HCT116 (cell line): ENCODE measurements around the gene MCOLN3. TPM values are rescaled to one million over a fixed set of nuclear protein-coding genes. Genes with fewer than 3 reads are reported as not detected.

Source experiments
- ATAC-seq: fragments of 200-7000 bp; cut with Tn5 transposase; 2 replicates; pipeline ENCODE4 v1.9.1; 2020; ENCODE audit warnings: mild to moderate bottlenecking, moderate library complexity
- BruUV-seq: library from RNA; stranded (reverse); fragments of 400-500 nt; replicated peaks from 2 replicates; lab custom pipeline; 2021; lab: Mats Ljungman, UMichigan
- CTCF ChIA-PET: fragments of 300-600 bp; sonication (Branson Sonifier 250); formaldehyde crosslinking; loops from one replicate; lab custom pipeline; 2021; ENCODE audit warnings: antibody characterized with exemption; lab: Charles Lee
- POLR2A ChIA-PET: fragments of 300-600, 350-600 bp; sonication (Branson Sonifier 250); formaldehyde crosslinking; loops from one replicate; lab custom pipeline; 2021; ENCODE audit warnings: antibody characterized with exemption; lab: Charles Lee
- RAD21 ChIA-PET, 2 experiments: fragments of 300-600 bp; sonication (Branson Sonifier 250); formaldehyde crosslinking; loops; one replicate each; lab custom pipeline; 2023; ENCODE audit warnings: low total read pairs in 2 of 2; ENCODE audit not compliant: uncharacterized antibody in 2 of 2, unreplicated experiment in 2 of 2, low non-redundant PET in 1 of 2; lab: Charles Lee
- DNase-seq: peaks from one replicate; pipeline ENCODE4 v3.0.0-alpha.2; 2010; ENCODE audit warnings: low read depth, low spot score
- H2AFZ ChIP-seq: fragments of 200-600 bp; shearing (Covaris generic), sonication (generic); 2 replicates; pipeline ENCODE4 v1.6.1; 2017; ENCODE audit warnings: low read depth, mixed run types, mixed read lengths, antibody characterized with exemption, low read length; ENCODE audit not compliant: poor library complexity, severe bottlenecking
- H3K27ac ChIP-seq: 2 replicates; pipeline ENCODE4 v1.5.1; 2012; ENCODE audit warnings: low read depth, low read length
- H3K27me3 ChIP-seq: fragments of 200-600 bp; sonication (generic); 2 replicates; pipeline ENCODE4 v1.6.1; 2016; ENCODE audit warnings: mixed run types, low read length, mixed read lengths; ENCODE audit not compliant: insufficient read depth
- H3K36me3 ChIP-seq, 2 experiments: fragments of 200-500 bp in 1 of 2; fragments of 200-600 bp in 1 of 2; sonication (Bioruptor generic) in 1 of 2; sonication (generic) in 1 of 2; 2 replicates each; pipeline versions ENCODE4 v1.5.1 to v1.6.1; 2014 to 2016; ENCODE audit warnings: low read length in 2 of 2, inconsistent platforms in 1 of 2, mixed read lengths in 1 of 2, mixed run types in 1 of 2; ENCODE audit not compliant: insufficient read depth in 2 of 2, control insufficient read depth in 1 of 2
- H3K4me1 ChIP-seq, 2 experiments: fragments of 200-600 bp in 1 of 2; sonication (generic) in 1 of 2; 2 replicates each; pipeline versions ENCODE4 v1.5.1 to v1.6.1; 2012 to 2017; ENCODE audit warnings: low read length in 2 of 2, inconsistent platforms in 1 of 2, mild to moderate bottlenecking in 1 of 2, mixed read lengths in 1 of 2, mixed run types in 1 of 2, moderate library complexity in 1 of 2; ENCODE audit not compliant: insufficient read depth in 2 of 2, control insufficient read depth in 1 of 2
- H3K4me2 ChIP-seq: fragments of 200-600 bp; sonication (generic); 2 replicates; pipeline ENCODE4 v1.6.1; 2017; ENCODE audit warnings: mixed run types, low read length, mixed read lengths
- H3K4me3 ChIP-seq, 2 experiments: fragments of 200-600 bp in 1 of 2; sonication (generic) in 1 of 2; replicated peaks in 1 of 2; 2 replicates each; pipeline ENCODE4 v1.5.1; 2011 to 2016; ENCODE audit warnings: low read length in 2 of 2, control low read depth in 1 of 2, low read depth in 1 of 2, mild to moderate bottlenecking in 1 of 2, mixed read lengths in 1 of 2, mixed run types in 1 of 2
- H3K79me2 ChIP-seq: fragments of 200-600 bp; sonication (generic); 2 replicates; pipeline ENCODE4 v1.6.1; 2017; ENCODE audit warnings: mild to moderate bottlenecking, mixed run types, low read length, moderate library complexity, mixed read lengths; ENCODE audit not compliant: insufficient read depth
- H3K9ac ChIP-seq: fragments of 200-600 bp; sonication (generic); 2 replicates; pipeline ENCODE4 v1.6.1; 2016; ENCODE audit warnings: low read length, mixed read lengths
- H3K9me2 ChIP-seq: fragments of 200-600 bp; sonication (generic), shearing (Covaris generic); 2 replicates; pipeline ENCODE4 v1.6.1; 2017; ENCODE audit warnings: mixed run types, mild to moderate bottlenecking, moderate library complexity; ENCODE audit not compliant: insufficient read depth
- H3K9me3 ChIP-seq, 2 experiments: fragments of 200-500 bp in 1 of 2; fragments of 200-600 bp in 1 of 2; sonication (Bioruptor generic) in 1 of 2; sonication (generic) in 1 of 2; 2 replicates each; pipeline ENCODE4 v1.6.1; 2014 to 2017; ENCODE audit warnings: low read length in 2 of 2, mixed read lengths in 2 of 2, inconsistent platforms in 1 of 2, low read depth in 1 of 2, mild to moderate bottlenecking in 1 of 2, mixed run types in 1 of 2, moderate library complexity in 1 of 2; ENCODE audit not compliant: control insufficient read depth in 1 of 2, insufficient read depth in 1 of 2
- H4K20me1 ChIP-seq: fragments of 200-600 bp; sonication (generic), shearing (Covaris generic); 2 replicates; pipeline ENCODE4 v1.6.1; 2017; ENCODE audit warnings: mixed run types, mild to moderate bottlenecking, moderate library complexity; ENCODE audit not compliant: insufficient read depth
- ATF3 ChIP-seq: IDR thresholded peaks from 2 replicates; pipeline ENCODE4 v1.6.1; 2012
- CBX3 ChIP-seq: IDR thresholded peaks from 2 replicates; pipeline ENCODE4 v1.6.1; 2012; ENCODE audit warnings: low read depth
- CEBPB ChIP-seq: IDR thresholded peaks from 2 replicates; pipeline ENCODE4 v1.6.1; 2012; ENCODE audit warnings: low read depth
- EGR1 ChIP-seq: IDR thresholded peaks from 2 replicates; pipeline ENCODE4 v1.6.1; 2012; ENCODE audit warnings: low read depth
- EZH2phosphoT487 ChIP-seq: fragments of 200-600 bp; IDR thresholded peaks from 2 replicates; pipeline ENCODE4 v1.6.1; 2018; ENCODE audit warnings: antibody characterized with exemption, borderline replicate concordance
- FOSL1 ChIP-seq: IDR thresholded peaks from 2 replicates; pipeline ENCODE4 v1.6.1; 2012; ENCODE audit warnings: low read depth
- POLR2A ChIP-seq: IDR thresholded peaks from 2 replicates; pipeline ENCODE4 v1.7.0; 2011; ENCODE audit warnings: borderline replicate concordance; ENCODE audit not compliant: insufficient read depth, insufficient read length; ENCODE audit errors: extremely low read depth
- POLR2AphosphoS5 ChIP-seq: IDR thresholded peaks from 2 replicates; pipeline ENCODE4 v1.6.1; 2011; ENCODE audit warnings: mild to moderate bottlenecking, low read depth, low read length, moderate library complexity
- REST ChIP-seq: IDR thresholded peaks from 2 replicates; pipeline ENCODE4 v1.6.1; 2012; ENCODE audit warnings: low read depth
- YY1 ChIP-seq: IDR thresholded peaks from 2 replicates; pipeline ENCODE4 v1.6.1; 2011; ENCODE audit warnings: low read length, low read depth, moderate library complexity, mild to moderate bottlenecking; ENCODE audit not compliant: insufficient replicate concordance; ENCODE audit errors: extremely low read depth
- ZBTB33 ChIP-seq: IDR thresholded peaks from 2 replicates; pipeline ENCODE4 v1.6.1; 2011; ENCODE audit warnings: mild to moderate bottlenecking, low read length, moderate library complexity; ENCODE audit not compliant: insufficient replicate concordance; ENCODE audit errors: extremely low read depth
- ZFX ChIP-seq: fragments of 450-650 bp; IDR thresholded peaks from 2 replicates; pipeline ENCODE4 v1.6.1; 2017
- ZNF274 ChIP-seq: fragments of 200-500 bp; sonication (Bioruptor generic); IDR thresholded peaks from 2 replicates; pipeline ENCODE4 v1.6.1; 2014; ENCODE audit warnings: mild to moderate bottlenecking, low read depth, low read length, inconsistent platforms
- intact Hi-C: fragments of 100-400 bp; cut with micrococcal nuclease; formaldehyde crosslinking; loops from 2 replicates; pipeline ENCODE4 v1.10.0; 2022
- total RNA-seq: library from RNA; stranded (reverse); gene quantifications from one replicate; pipeline ENCODE4 v1.2.1, GENCODE V29; 2021; ENCODE audit not compliant: unreplicated experiment

MCOLN3 gene
- total RNA-seq, 1 experiment from 2014 or later: 10.7 TPM

GRCh38 chr1:85065550-85065949, 17.2 kb upstream of the MCOLN3 start:
- TF ChIP-seq CEBPB: no peak
- no peak for TF ChIP-seq CBX3
- TF ChIP-seq ZFX: no peak
- no peak for TF ChIP-seq POLR2AphosphoS5
- TF ChIP-seq ZBTB33: no peak
- TF ChIP-seq REST: no peak
- TF ChIP-seq POLR2A: no peak
- TF ChIP-seq ATF3: no peak
- TF ChIP-seq EGR1: no peak
- TF ChIP-seq FOSL1: no peak
- TF ChIP-seq EZH2phosphoT487: no peak
- TF ChIP-seq ZNF274: no peak
- TF ChIP-seq YY1: no peak
- DNase-seq (no peak), ATAC-seq (no peak)
- Histone ChIP-seq H3K9me2 (no peaks in the 10 kb centered on the region), H3K27ac (no peak overlapping the region), H3K4me1 (peaks cover 0 to 11% of the 10 kb centered on the region in 2 experiments; a peak in 3 of 4 replicates), H3K9me3 (no peaks in the 10 kb centered on the region), H3K4me3 (no peak overlapping the region), H3K27me3 (no peaks in the 10 kb centered on the region), H2AFZ (no peak overlapping the region), H4K20me1 (no peaks in the 10 kb centered on the region), H3K36me3 (no peaks in the 10 kb centered on the region), H3K9ac (no peak overlapping the region), H3K4me2 (no peak overlapping the region), H3K79me2 (no peaks in the 10 kb centered on the region)
- BruUV-seq: no TSS peak
- ChIA-PET CTCF (no interaction called here), RAD21 (no interaction called here), POLR2A (no interaction called here)
- intact Hi-C loops: no loop called here
